Measurements from ENCODE around the gene GORASP2. TPM values are rescaled to one million over a fixed set of nuclear protein-coding genes. Genes with fewer than 3 reads are reported as not detected.

GORASP2 gene
- total RNA-seq, 1 experiment from 2014 or later = 143 TPM

DNA sequence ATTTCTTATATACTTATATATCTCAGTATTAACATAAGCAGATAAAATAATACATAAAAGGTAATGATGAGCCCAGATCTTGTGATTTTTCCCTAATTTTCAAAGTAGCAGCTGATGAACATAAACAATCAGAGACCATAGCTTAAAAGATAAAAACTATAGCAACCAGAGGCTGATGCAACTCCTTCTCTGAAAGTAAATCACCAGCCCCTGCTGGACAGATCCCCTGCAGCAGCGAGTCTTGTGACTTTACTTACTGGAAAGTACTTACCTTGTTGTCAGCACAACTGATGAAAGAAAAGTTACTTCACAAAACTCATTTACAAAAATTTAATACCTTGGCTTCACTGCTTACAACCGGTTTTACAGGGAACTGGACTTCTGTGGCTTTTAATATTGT, 67.3 kb downstream of the GORASP2 start:
- peaks cover 44% of the 10 kb centered on the region for H3K36me3 Mint-ChIP-seq (ENCODE audit: insufficient read depth, unreplicated experiment)
- Histone ChIP-seq H3K9me3 (no peaks in the 10 kb centered on the region), H3K4me3 (ENCODE audit: low read depth, low read length) (no peak overlapping the region), H3K27me3 (replicated peaks; ENCODE audit: control insufficient read depth, insufficient read depth, low read length) (no peaks in the 10 kb centered on the region), H3K4me1 (no peaks in the 10 kb centered on the region), H3K36me3 (ENCODE audit: control insufficient read depth, insufficient read depth, low read length) (no peaks in the 10 kb centered on the region; the same call in 1 of the 2 replicates)
- no peaks in the 10 kb centered on the region for H3K9me3 Mint-ChIP-seq (ENCODE audit: unreplicated experiment)
- BruUV-seq (replicated peaks) = no TSS peak
- no peak overlapping the region for H3K27ac Mint-ChIP-seq (ENCODE audit: unreplicated experiment)
- no peak overlapping the region for H3K4me3 Mint-ChIP-seq (ENCODE audit: unreplicated experiment)
- no peaks in the 10 kb centered on the region for H3K27me3 Mint-ChIP-seq (ENCODE audit: insufficient read depth, unreplicated experiment)
- CTCF ChIA-PET = no interaction called here
- H3K4me1 Mint-ChIP-seq (ENCODE audit: low read depth, unreplicated experiment) = no peaks in the 10 kb centered on the region
- POLR2A ChIA-PET = no interaction called here
- DNase-seq = no peak
- intact Hi-C loops (cut with micrococcal nuclease; ENCODE audit: unreplicated experiment) = no loop called here
- TF ChIP-seq, protein P1, sequence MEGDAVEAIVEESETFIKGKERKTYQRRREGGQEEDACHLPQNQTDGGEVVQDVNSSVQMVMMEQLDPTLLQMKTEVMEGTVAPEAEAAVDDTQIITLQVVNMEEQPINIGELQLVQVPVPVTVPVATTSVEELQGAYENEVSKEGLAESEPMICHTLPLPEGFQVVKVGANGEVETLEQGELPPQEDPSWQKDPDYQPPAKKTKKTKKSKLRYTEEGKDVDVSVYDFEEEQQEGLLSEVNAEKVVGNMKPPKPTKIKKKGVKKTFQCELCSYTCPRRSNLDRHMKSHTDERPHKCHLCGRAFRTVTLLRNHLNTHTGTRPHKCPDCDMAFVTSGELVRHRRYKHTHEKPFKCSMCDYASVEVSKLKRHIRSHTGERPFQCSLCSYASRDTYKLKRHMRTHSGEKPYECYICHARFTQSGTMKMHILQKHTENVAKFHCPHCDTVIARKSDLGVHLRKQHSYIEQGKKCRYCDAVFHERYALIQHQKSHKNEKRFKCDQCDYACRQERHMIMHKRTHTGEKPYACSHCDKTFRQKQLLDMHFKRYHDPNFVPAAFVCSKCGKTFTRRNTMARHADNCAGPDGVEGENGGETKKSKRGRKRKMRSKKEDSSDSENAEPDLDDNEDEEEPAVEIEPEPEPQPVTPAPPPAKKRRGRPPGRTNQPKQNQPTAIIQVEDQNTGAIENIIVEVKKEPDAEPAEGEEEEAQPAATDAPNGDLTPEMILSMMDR (IDR thresholded peaks at IDR 0.05; ENCODE audit: insufficient read depth in 1 of 2, low read depth in 1 of 2, low read length in 1 of 2, severe bottlenecking in 1 of 2, unreplicated experiment in 1 of 2) = no peak

- ChIA-PET POLR2A (no interaction called here), CTCF (no interaction called here)
- no peak overlapping the region for H3K4me3 Mint-ChIP-seq (ENCODE audit: unreplicated experiment)
- Histone ChIP-seq H3K4me1 (no peaks in the 10 kb centered on the region), H3K9me3 (no peaks in the 10 kb centered on the region), H3K4me3 (ENCODE audit: low read depth, low read length) (no peak overlapping the region), H3K36me3 (ENCODE audit: control insufficient read depth, insufficient read depth, low read length) (no peaks in the 10 kb centered on the region; the same call in 1 of the 2 replicates), H3K27me3 (replicated peaks; ENCODE audit: control insufficient read depth, insufficient read depth, low read length) (no peaks in the 10 kb centered on the region)
- peaks cover 42% of the 10 kb centered on the region for H3K36me3 Mint-ChIP-seq (ENCODE audit: insufficient read depth, unreplicated experiment)
- no peak overlapping the region for H3K27ac Mint-ChIP-seq (ENCODE audit: unreplicated experiment)
- DNase-seq = no peak
- BruUV-seq (replicated peaks) = no TSS peak
- no peaks in the 10 kb centered on the region for H3K9me3 Mint-ChIP-seq (ENCODE audit: unreplicated experiment)
- no peaks in the 10 kb centered on the region for H3K4me1 Mint-ChIP-seq (ENCODE audit: low read depth, unreplicated experiment)
- H3K27me3 Mint-ChIP-seq (ENCODE audit: insufficient read depth, unreplicated experiment) = no peaks in the 10 kb centered on the region
- intact Hi-C loops (cut with micrococcal nuclease; ENCODE audit: unreplicated experiment) = no loop called here
- TF ChIP-seq, protein P1 (IDR thresholded peaks at IDR 0.05; ENCODE audit: insufficient read depth in 1 of 2, low read depth in 1 of 2, low read length in 1 of 2, severe bottlenecking in 1 of 2, unreplicated experiment in 1 of 2) = no peak
Measured at GRCh38 chr2:170997893-170998597, 69.0 kb downstream of the GORASP2 start.

GRCh38 chr2:170999654-171000053, 70.6 kb downstream of the GORASP2 start:
- POLR2A ChIA-PET = no interaction called here
- H3K4me1 ChIP-seq = no peaks in the 10 kb centered on the region

More at GRCh38 chr2:170999654-171000053, 70.6 kb downstream of the GORASP2 start:
- peaks cover 44% of the 10 kb centered on the region for H3K36me3 Mint-ChIP-seq (ENCODE audit: insufficient read depth, unreplicated experiment)
- CTCF ChIA-PET = no interaction called here
- no peak for DNase-seq
- H3K27ac Mint-ChIP-seq (ENCODE audit: unreplicated experiment) = no peak overlapping the region
- H3K4me3 ChIP-seq (ENCODE audit: low read depth, low read length) = no peak overlapping the region
- no peaks in the 10 kb centered on the region for H3K27me3 Mint-ChIP-seq (ENCODE audit: insufficient read depth, unreplicated experiment)
- no peaks in the 10 kb centered on the region for H3K9me3 Mint-ChIP-seq (ENCODE audit: unreplicated experiment)
- TF ChIP-seq, protein P1 (IDR thresholded peaks at IDR 0.05; ENCODE audit: insufficient read depth in 1 of 2, low read depth in 1 of 2, low read length in 1 of 2, severe bottlenecking in 1 of 2, unreplicated experiment in 1 of 2) = no peak
- H3K4me1 Mint-ChIP-seq (ENCODE audit: low read depth, unreplicated experiment) = no peaks in the 10 kb centered on the region
- no peaks in the 10 kb centered on the region for H3K27me3 ChIP-seq (replicated peaks; ENCODE audit: control insufficient read depth, insufficient read depth, low read length)
- no TSS peak for BruUV-seq (replicated peaks)
- intact Hi-C loops (cut with micrococcal nuclease; ENCODE audit: unreplicated experiment) = no loop called here
- no peaks in the 10 kb centered on the region; the same call in 1 of the 2 replicates for H3K36me3 ChIP-seq (ENCODE audit: control insufficient read depth, insufficient read depth, low read length)
- no peaks in the 10 kb centered on the region for H3K9me3 ChIP-seq
- H3K4me3 Mint-ChIP-seq (ENCODE audit: unreplicated experiment) = no peak overlapping the region

All from Caco-2 (cell line).